HepG2 (cell line): ENCODE measurements around the gene KLF16. TPM values are rescaled to one million over a fixed set of nuclear protein-coding genes. Genes with fewer than 3 reads are reported as not detected.

Experiments used
- DNMT3B ChIP-seq: conservative IDR thresholded peaks from 2 replicates; pipeline ENCODE4 v1.6.1; 2016; ENCODE audit warnings: missing biosample characterization, control low read depth
- FOXO1 ChIP-seq: sonication (generic); formaldehyde crosslinking; IDR thresholded peaks from 2 replicates; pipeline ENCODE4 v1.4.0; 2020; ENCODE audit warnings: missing genetic modification reagents
- GATAD2A ChIP-seq: IDR thresholded peaks from 2 replicates; pipeline ENCODE4 v1.6.1; 2016
- GTF3A ChIP-seq: sonication (generic); formaldehyde crosslinking; conservative IDR thresholded peaks from 2 replicates; pipeline ENCODE4 v1.4.0; 2020; ENCODE audit warnings: mild to moderate bottlenecking, missing genetic modification reagents
- HHEX ChIP-seq: IDR thresholded peaks from 2 replicates; pipeline ENCODE4 v1.6.1; 2016; ENCODE audit warnings: control low read depth
- IKZF4 ChIP-seq: sonication (generic); formaldehyde crosslinking; IDR thresholded peaks from 2 replicates; pipeline ENCODE4 v1.5.1; 2020; ENCODE audit warnings: borderline replicate concordance, mild to moderate bottlenecking, low read depth, missing genetic modification reagents; ENCODE audit errors: not compliant biosample characterization
- JARID2 ChIP-seq: sonication (generic); formaldehyde crosslinking; IDR thresholded peaks from 2 replicates; pipeline ENCODE4 v1.8.1; 2023; ENCODE audit warnings: missing genetic modification reagents, inconsistent platforms; ENCODE audit not compliant: insufficient replicate concordance
- JUNB ChIP-seq: sonication (generic); formaldehyde crosslinking; IDR thresholded peaks from 2 replicates; pipeline ENCODE4 v1.8.0; 2022; ENCODE audit warnings: missing genetic modification reagents, mild to moderate bottlenecking, borderline replicate concordance
- KDM2A ChIP-seq: sonication (generic); formaldehyde crosslinking; IDR thresholded peaks from 2 replicates; pipeline ENCODE4 v1.4.0; 2020; ENCODE audit warnings: low read depth, missing genetic modification reagents, borderline replicate concordance
- MATR3 ChIP-seq: sonication (generic); formaldehyde crosslinking; IDR thresholded peaks from 2 replicates; pipeline ENCODE4 v1.4.0; 2020; ENCODE audit warnings: missing genetic modification reagents
- MED1 ChIP-seq: sonication (generic); formaldehyde crosslinking; IDR thresholded peaks from 2 replicates; pipeline ENCODE4 v1.4.0; 2020; ENCODE audit warnings: missing genetic modification reagents
- NBN ChIP-seq: fragments of 450-650 bp; conservative IDR thresholded peaks from 2 replicates; pipeline ENCODE4 v1.6.1; 2017
- NCOA2 ChIP-seq: sonication (generic); formaldehyde crosslinking; IDR thresholded peaks from 2 replicates; pipeline ENCODE4 v1.8.0; 2022; ENCODE audit warnings: inconsistent platforms
- RFX5 ChIP-seq: IDR thresholded peaks from 2 replicates; pipeline ENCODE4 v1.6.1; 2011; ENCODE audit warnings: low read depth, low read length, improper control_type of control experiment
- SALL2 ChIP-seq: sonication (generic); formaldehyde crosslinking; IDR thresholded peaks from 2 replicates; pipeline ENCODE4 v1.8.1; 2023; ENCODE audit warnings: mild to moderate bottlenecking, missing genetic modification reagents, inconsistent platforms
- SIX4 ChIP-seq: sonication (generic); formaldehyde crosslinking; IDR thresholded peaks from 2 replicates; pipeline ENCODE4 v1.4.0; 2020; ENCODE audit warnings: missing genetic modification reagents
- ZFP41 ChIP-seq: sonication (generic); formaldehyde crosslinking; IDR thresholded peaks from 2 replicates; pipeline ENCODE4 v1.4.0; 2020; ENCODE audit warnings: mild to moderate bottlenecking, missing genetic modification reagents, borderline replicate concordance
- ZNF207 ChIP-seq: fragments of 450-650 bp; IDR thresholded peaks from 2 replicates; pipeline ENCODE4 v1.6.1; 2016; ENCODE audit warnings: antibody characterized with exemption, borderline replicate concordance
- ZNF263 ChIP-seq: sonication (generic); formaldehyde crosslinking; IDR thresholded peaks from 2 replicates; pipeline ENCODE4 v1.4.0; 2020; ENCODE audit warnings: missing genetic modification reagents
- ZNF282 ChIP-seq: fragments of 450-650 bp; IDR thresholded peaks from 2 replicates; pipeline ENCODE4 v1.6.1; 2018; ENCODE audit not compliant: partially characterized antibody
- ZNF3 ChIP-seq: IDR thresholded peaks from 2 replicates; pipeline ENCODE4 v1.7.0; 2017; ENCODE audit warnings: inconsistent platforms
- ZNF589 ChIP-seq: sonication (generic); formaldehyde crosslinking; conservative IDR thresholded peaks from 2 replicates; pipeline ENCODE4 v1.8.0; 2022; ENCODE audit warnings: mild to moderate bottlenecking, moderate library complexity, missing genetic modification reagents
- ZNF629 ChIP-seq: sonication (generic); formaldehyde crosslinking; conservative IDR thresholded peaks from 2 replicates; pipeline ENCODE4 v1.5.0; 2020; ENCODE audit warnings: missing genetic modification reagents
- ZNF761 ChIP-seq: sonication (generic); formaldehyde crosslinking; conservative IDR thresholded peaks from 2 replicates; pipeline ENCODE4 v1.4.0; 2020; ENCODE audit warnings: mild to moderate bottlenecking, missing genetic modification reagents
- ZNF773 ChIP-seq: sonication (generic); formaldehyde crosslinking; IDR thresholded peaks from 2 replicates; pipeline ENCODE4 v1.4.0; 2020; ENCODE audit warnings: missing genetic modification reagents, borderline replicate concordance
- polyA plus RNA-seq, 8 experiments: library from polyadenylated mRNA; depleted of rRNA in 3 of 8; stranded (reverse) in 7 of 8; unstranded in 1 of 8; fragments of >200 nt; fragmentation: Illumina TruSeq in 4 of 8; extraction: Trizol in 4 of 8; gene quantifications; 2 replicates each; pipeline versions ENCODE4 v1.2.1 to v1.2.3, GENCODE V29; 2011 to 2016; ENCODE audit warnings: low read depth in 4 of 8, missing spikeins in 1 of 8, mixed read lengths in 1 of 8; ENCODE audit not compliant: insufficient read depth in 1 of 8
- total RNA-seq, 5 experiments: library from RNA; depleted of rRNA; stranded (reverse); fragments of >200 nt; fragmentation: Illumina TruSeq; extraction: Trizol; gene quantifications; 2 replicates each; pipeline ENCODE4 v1.2.3, GENCODE V29; 2016; ENCODE audit warnings: low read depth in 1 of 5
- TF ChIP-seq, protein P1 (sequence below): sonication (generic); formaldehyde crosslinking; IDR thresholded peaks from 2 replicates; pipeline ENCODE4 v1.5.0; 2020; ENCODE audit warnings: mild to moderate bottlenecking, missing genetic modification reagents
- TF ChIP-seq, protein P2 (sequence below): sonication (generic); formaldehyde crosslinking; IDR thresholded peaks from 2 replicates; pipeline ENCODE4 v1.8.1; 2023; ENCODE audit warnings: mild to moderate bottlenecking, moderate library complexity, missing genetic modification reagents
- TF ChIP-seq, protein P3 (sequence below): sonication (generic); formaldehyde crosslinking; IDR thresholded peaks from 2 replicates; pipeline ENCODE4 v1.8.0; 2022; ENCODE audit warnings: missing genetic modification reagents, mild to moderate bottlenecking, inconsistent platforms, borderline replicate concordance

Gene KLF16
- total and polyA plus RNA-seq, 2 of the 13 experiments (the other 11 are each of a cell fraction or from before 2014, with no cell fraction given): 3.5 to 6.7 TPM

DNA sequence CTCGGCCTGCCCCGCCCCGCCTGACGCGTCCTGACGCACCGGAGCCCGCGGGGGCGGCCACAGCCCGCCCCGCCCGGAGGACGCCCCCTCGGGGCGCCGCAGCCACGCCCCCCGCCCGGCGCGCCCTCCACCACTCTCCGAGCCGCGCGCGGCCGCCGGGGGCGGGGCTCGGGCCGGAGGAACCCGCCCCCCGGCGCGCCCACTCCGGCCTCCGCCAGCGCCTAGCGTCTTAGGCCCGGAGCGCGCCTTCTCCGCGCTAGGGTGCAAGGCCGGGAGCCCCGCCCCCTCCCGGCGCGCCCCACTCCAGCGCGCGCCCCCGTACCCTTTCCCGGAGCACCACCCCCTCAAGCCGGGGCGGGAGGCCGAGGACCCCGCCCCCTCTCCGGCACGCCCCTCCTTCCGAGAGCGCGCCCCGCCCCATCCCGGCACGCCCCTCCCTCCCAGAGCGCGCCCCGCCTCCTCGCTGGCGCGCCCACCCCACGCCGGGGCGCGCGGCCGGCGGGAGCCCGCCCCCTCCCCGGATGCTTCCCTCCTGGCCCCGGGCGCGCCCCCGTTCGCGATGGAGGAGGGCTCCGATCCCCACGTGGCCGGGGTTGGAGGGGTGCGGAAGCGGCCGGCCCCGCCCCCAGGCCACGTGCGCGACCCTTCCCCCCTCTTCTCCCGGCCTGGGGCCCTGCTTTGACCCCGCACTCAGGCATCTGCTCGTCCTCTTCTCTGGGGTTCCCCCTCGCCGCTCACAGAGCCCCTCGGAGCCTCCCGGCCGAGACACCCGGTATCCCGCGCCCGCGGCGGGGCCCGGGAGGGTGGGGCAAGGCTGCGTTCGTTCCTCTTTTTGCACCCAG is 480 bp upstream of the KLF16 start (continued):
- TF ChIP-seq, protein P1, sequence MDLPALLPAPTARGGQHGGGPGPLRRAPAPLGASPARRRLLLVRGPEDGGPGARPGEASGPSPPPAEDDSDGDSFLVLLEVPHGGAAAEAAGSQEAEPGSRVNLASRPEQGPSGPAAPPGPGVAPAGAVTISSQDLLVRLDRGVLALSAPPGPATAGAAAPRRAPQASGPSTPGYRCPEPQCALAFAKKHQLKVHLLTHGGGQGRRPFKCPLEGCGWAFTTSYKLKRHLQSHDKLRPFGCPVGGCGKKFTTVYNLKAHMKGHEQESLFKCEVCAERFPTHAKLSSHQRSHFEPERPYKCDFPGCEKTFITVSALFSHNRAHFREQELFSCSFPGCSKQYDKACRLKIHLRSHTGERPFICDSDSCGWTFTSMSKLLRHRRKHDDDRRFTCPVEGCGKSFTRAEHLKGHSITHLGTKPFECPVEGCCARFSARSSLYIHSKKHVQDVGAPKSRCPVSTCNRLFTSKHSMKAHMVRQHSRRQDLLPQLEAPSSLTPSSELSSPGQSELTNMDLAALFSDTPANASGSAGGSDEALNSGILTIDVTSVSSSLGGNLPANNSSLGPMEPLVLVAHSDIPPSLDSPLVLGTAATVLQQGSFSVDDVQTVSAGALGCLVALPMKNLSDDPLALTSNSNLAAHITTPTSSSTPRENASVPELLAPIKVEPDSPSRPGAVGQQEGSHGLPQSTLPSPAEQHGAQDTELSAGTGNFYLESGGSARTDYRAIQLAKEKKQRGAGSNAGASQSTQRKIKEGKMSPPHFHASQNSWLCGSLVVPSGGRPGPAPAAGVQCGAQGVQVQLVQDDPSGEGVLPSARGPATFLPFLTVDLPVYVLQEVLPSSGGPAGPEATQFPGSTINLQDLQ: peak; percentile 7; the same call in 1 of the 2 replicates
- TF ChIP-seq ZNF589 (CRISPR knock-in tag) (no peak; the same call in 1 of the 2 replicates), ZNF282 (no peak), JUNB (CRISPR knock-in tag) (no peak), RFX5 (no peak), SIX4 (no peak), HHEX (CRISPR knock-in tag) (no peak), ZNF207 (no peak), IKZF4 (CRISPR knock-in tag) (no peak), ZNF761 (CRISPR knock-in tag) (no peak), ZNF3 (CRISPR knock-in tag) (no peak), MED1 (CRISPR knock-in tag) (no peak), SALL2 (CRISPR knock-in tag) (peak; percentile 65; the same call in 1 of the 2 replicates), MATR3 (CRISPR knock-in tag) (no peak), ZNF773 (CRISPR knock-in tag) (no peak), DNMT3B (CRISPR knock-in tag) (no peak), ZNF263 (CRISPR knock-in tag) (no peak), ZNF629 (no peak), NBN (no peak), ZFP41 (no peak), FOXO1 (CRISPR knock-in tag) (no peak), JARID2 (CRISPR knock-in tag) (no peak), NCOA2 (CRISPR knock-in tag) (no peak), GTF3A (CRISPR knock-in tag) (no peak), KDM2A (CRISPR knock-in tag) (no peak), GATAD2A (no peak; the same call in 1 of the 2 replicates)
- TF ChIP-seq, protein P2, sequence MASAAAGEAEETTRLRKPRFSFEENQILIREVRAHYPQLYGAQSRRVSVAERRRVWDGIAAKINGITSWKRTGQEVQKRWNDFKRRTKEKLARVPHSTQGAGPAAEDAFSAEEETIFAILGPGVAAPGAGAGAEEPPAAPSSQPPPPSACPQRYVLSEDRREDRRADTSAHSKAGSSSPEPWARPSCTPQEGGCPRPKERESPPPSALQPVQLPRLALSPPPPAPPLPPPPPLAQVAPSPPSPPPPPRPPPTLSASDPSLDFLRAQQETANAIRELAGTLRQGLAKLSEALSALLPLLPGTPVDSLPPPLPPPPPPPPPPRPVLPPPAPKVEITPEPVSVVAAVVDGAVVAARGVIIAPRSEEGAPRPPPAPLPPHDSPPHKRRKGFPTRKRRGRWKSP (CRISPR knock-in tag): no peak
- TF ChIP-seq, protein P3, sequence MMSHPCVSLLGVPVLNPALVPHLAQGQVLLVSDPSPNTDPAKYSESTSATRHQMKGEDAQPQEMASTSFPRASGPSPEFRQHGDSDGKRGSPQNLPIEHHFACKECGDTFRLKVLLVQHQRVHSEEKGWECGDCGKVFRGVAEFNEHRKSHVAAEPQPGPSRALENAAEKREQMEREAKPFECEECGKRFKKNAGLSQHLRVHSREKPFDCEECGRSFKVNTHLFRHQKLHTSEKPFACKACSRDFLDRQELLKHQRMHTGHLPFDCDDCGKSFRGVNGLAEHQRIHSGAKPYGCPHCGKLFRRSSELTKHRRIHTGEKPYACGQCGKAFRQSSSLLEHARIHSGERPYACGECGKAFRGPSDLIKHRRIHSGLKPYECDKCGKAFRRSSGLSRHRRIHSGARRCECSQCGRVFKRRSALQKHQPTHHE (CRISPR knock-in tag): 0 out of 2 replicates have a peak, but pooled peaks have one; percentile 62
